Spinal cord (tissue), 10 donors: ENCODE results near the gene BLVRA. TPM values are rescaled to one million over a fixed set of nuclear protein-coding genes. Genes with fewer than 3 reads are reported as not detected.
"Not testable (repeated sequence)": the region's sequence is repeated elsewhere in the genome, so short reads cannot be mapped to it uniquely, and the experiment has no call there.

Experiments used
- DNase-seq, 6 donors: peaks; one replicate each; pipeline versions ENCODE4 v3.0.0 to v3.0.0-alpha.2; 2013 to 2015; ENCODE audit warnings: low spot score in 6 of 6, low read depth in 4 of 6
- H3K27ac ChIP-seq: one replicate; pipeline ENCODE4 v1.5.1; 2013; ENCODE audit warnings: low read depth, low read length, control low read depth
- H3K27me3 ChIP-seq: one replicate; pipeline ENCODE4 v1.6.1; 2013; ENCODE audit warnings: low read length; ENCODE audit not compliant: control insufficient read depth, insufficient read depth
- H3K36me3 ChIP-seq: one replicate; pipeline ENCODE4 v1.6.1; 2013; ENCODE audit warnings: low read length; ENCODE audit not compliant: control insufficient read depth, insufficient read depth
- H3K4me1 ChIP-seq: one replicate; pipeline ENCODE4 v1.6.1; 2013; ENCODE audit warnings: low read length; ENCODE audit not compliant: control insufficient read depth, insufficient read depth
- H3K4me3 ChIP-seq: one replicate; pipeline ENCODE4 v1.5.1; 2013; ENCODE audit warnings: low read depth, low read length, control low read depth
- H3K9me3 ChIP-seq: one replicate; pipeline ENCODE4 v1.6.1; 2013; ENCODE audit warnings: low read length; ENCODE audit not compliant: control insufficient read depth, insufficient read depth
- WGBS: methylation state at CpG from one replicate; pipeline ENCODE4 v1.1.5; 2013; ENCODE audit warnings: missing lambda C conversion rate; ENCODE audit not compliant: insufficient coverage; 5-methylcytosine and 5-hydroxymethylcytosine counted together
- polyA plus RNA-seq, 2 donors: library from polyadenylated mRNA; unstranded; fragments of 120-200 nt; gene quantifications; one replicate each; pipeline ENCODE4 v1.2.1, GENCODE V29; 2013; ENCODE audit not compliant: insufficient read length in 2 of 2
- total RNA-seq, 2 donors: library from RNA; depleted of rRNA in 1 of 2; stranded (reverse); fragments of 120-200 nt in 1 of 2; fragments of >200 nt in 1 of 2; gene quantifications; one replicate each; pipeline versions ENCODE4 v1.2.3 to v1.2.4, GENCODE V29; 2013 to 2014
- donor health status: healthy.

BLVRA gene
- total and polyA plus RNA-seq, 4 donors = 22.6 to 48.9 (median 42.9) TPM

- peak in 2 of 6 donors; percentile 5 to 7 for DNase-seq
- Histone ChIP-seq H3K4me3 (no peak overlapping the region), H3K27me3 (no peaks in the 10 kb centered on the region), H3K27ac (no peak overlapping the region), H3K4me1 (peaks cover 4% of the 10 kb centered on the region), H3K9me3 (no peaks in the 10 kb centered on the region), H3K36me3 (peaks cover 36% of the 10 kb centered on the region)
- WGBS = 61% methylated on average over 4 of the region's 4 CpGs
Observed at GRCh38 chr7:43791665-43792064, 33.2 kb downstream of the BLVRA start.

- H3K4me3 ChIP-seq = no peak overlapping the region
- peaks cover 4% of the 10 kb centered on the region for H3K4me1 ChIP-seq
- peaks cover 37% of the 10 kb centered on the region for H3K36me3 ChIP-seq
- H3K27ac ChIP-seq = no peak overlapping the region
- H3K9me3 ChIP-seq = no peaks in the 10 kb centered on the region
- no peaks in the 10 kb centered on the region for H3K27me3 ChIP-seq
- 89% methylated on average over 5 of the region's 6 CpGs for WGBS
- no peak for DNase-seq
Observed at GRCh38 chr7:43792471-43793150, 34.1 kb downstream of the BLVRA start.

GRCh38 chr7:43799605-43800004, 41.1 kb downstream of the BLVRA start:
- no peak overlapping the region for H3K27ac ChIP-seq
- no peak for DNase-seq
- H3K27me3 ChIP-seq = no peaks in the 10 kb centered on the region
- peaks cover 30% of the 10 kb centered on the region for H3K36me3 ChIP-seq
- no peak overlapping the region for H3K4me3 ChIP-seq
- H3K9me3 ChIP-seq = no peaks in the 10 kb centered on the region
- WGBS = 78% methylated on average over 1 of the region's 4 CpGs
- no peaks in the 10 kb centered on the region for H3K4me1 ChIP-seq

GRCh38 chr7:43803865-43804264, 45.4 kb downstream of the BLVRA start:
- Histone ChIP-seq H3K36me3 (peaks cover 35% of the 10 kb centered on the region), H3K4me1 (no peaks in the 10 kb centered on the region), H3K4me3 (no peak overlapping the region), H3K9me3 (no peaks in the 10 kb centered on the region), H3K27ac (no peak overlapping the region), H3K27me3 (no peaks in the 10 kb centered on the region)
- WGBS = 100% methylated on average over 2 of the region's 2 CpGs
- DNase-seq = no peak

- H3K27ac ChIP-seq = no peak overlapping the region
- H3K27me3 ChIP-seq = no peaks in the 10 kb centered on the region
- no peak for DNase-seq
- no peak overlapping the region for H3K4me3 ChIP-seq
- peaks cover 18% of the 10 kb centered on the region for H3K36me3 ChIP-seq
- H3K9me3 ChIP-seq = no peaks in the 10 kb centered on the region
- 88% methylated on average over 11 of the region's 11 CpGs for WGBS
- H3K4me1 ChIP-seq = no peaks in the 10 kb centered on the region
Observed at GRCh38 chr7:43808410-43808809, 49.9 kb downstream of the BLVRA start.

GRCh38 chr7:43810195-43810941, 51.9 kb downstream of the BLVRA start:
- H3K27me3 ChIP-seq, H3K27ac ChIP-seq, H3K4me1 ChIP-seq, H3K9me3 ChIP-seq, H3K4me3 ChIP-seq, DNase-seq: not testable (repeated sequence)
- WGBS = 95% methylated on average over 10 of the region's 16 CpGs
- peaks cover 12% of the 10 kb centered on the region for H3K36me3 ChIP-seq

- H3K27me3 ChIP-seq = no peaks in the 10 kb centered on the region
- 50% methylated on average over 3 of the region's 3 CpGs for WGBS
- no peak overlapping the region for H3K27ac ChIP-seq
- no peak for DNase-seq
- H3K9me3 ChIP-seq = no peaks in the 10 kb centered on the region
- H3K4me1 ChIP-seq = no peaks in the 10 kb centered on the region
- no peaks in the 10 kb centered on the region for H3K36me3 ChIP-seq
- H3K4me3 ChIP-seq = no peak overlapping the region
Observed at GRCh38 chr7:43815373-43815772, 56.9 kb downstream of the BLVRA start.

- H3K36me3 ChIP-seq, H3K27me3 ChIP-seq, H3K4me3 ChIP-seq, H3K9me3 ChIP-seq, H3K27ac ChIP-seq, DNase-seq, H3K4me1 ChIP-seq: not testable (repeated sequence)
- 75% methylated on average over 1 of the region's 2 CpGs for WGBS
Observed at GRCh38 chr7:43816046-43816797, 57.7 kb downstream of the BLVRA start.

GRCh38 chr7:43823425-43823824, 64.9 kb downstream of the BLVRA start:
- H3K4me1 ChIP-seq, H3K4me3 ChIP-seq, DNase-seq, H3K36me3 ChIP-seq, H3K9me3 ChIP-seq, H3K27me3 ChIP-seq, H3K27ac ChIP-seq: not testable (repeated sequence)
- 93% methylated on average over 6 of the region's 7 CpGs for WGBS
